ENCODE results near the gene TAOK2.

GRCh38 chr16:29962344-29962994 lies 11.2 kb upstream of the TAOK2 start:
- TF ChIP-seq EP300 (IDR thresholded peaks at IDR 0.05) (no peak), CTCF (IDR thresholded peaks at IDR 0.05) (no peak), POLR2AphosphoS5 (IDR thresholded peaks at IDR 0.05) (no peak), POLR2A (IDR thresholded peaks at IDR 0.05) (no peak)

Measured in gastroesophageal sphincter (tissue), 3 donors.